Measurements from ENCODE around the gene CCDC73.
"Not testable (repeated sequence)": the region's sequence is repeated elsewhere in the genome, so short reads cannot be mapped to it uniquely, and the experiment has no call there.

CCDC73 gene

GRCh38 chr11:32705309-32706033 lies 89.0 kb downstream of the CCDC73 start:
- DNase-seq (ENCODE audit: low spot score): no peak

GRCh38 chr11:32704775-32705174 lies 89.7 kb downstream of the CCDC73 start:
- no peak for DNase-seq (ENCODE audit: low spot score)

DNA sequence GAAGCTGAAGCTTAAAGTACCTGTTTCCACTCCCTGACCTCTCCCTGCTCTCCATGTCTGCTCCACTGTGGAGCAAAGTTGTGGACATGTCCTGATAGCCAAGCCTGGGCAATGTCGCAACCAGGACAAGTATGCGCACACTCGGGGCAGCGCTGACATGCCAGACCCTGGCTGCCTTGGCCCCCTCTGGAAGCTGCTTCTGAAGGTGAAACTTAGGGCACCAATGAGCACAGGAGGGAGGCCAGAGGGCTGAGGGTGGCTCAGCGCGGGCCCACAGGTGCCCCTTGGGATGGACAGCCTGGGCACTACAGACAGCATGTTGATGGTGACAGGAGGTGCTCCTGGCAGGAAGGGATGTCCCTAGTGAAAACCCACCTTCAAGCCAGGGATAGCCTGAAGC lies 90.2 kb downstream of the CCDC73 start:
- no peak for DNase-seq (ENCODE audit: low spot score)

- no peak for DNase-seq (ENCODE audit: low spot score)
Observed at GRCh38 chr11:32701616-32702015, 92.8 kb downstream of the CCDC73 start.

- no peak for DNase-seq (ENCODE audit: low spot score)
Observed at GRCh38 chr11:32698579-32698978, 95.9 kb downstream of the CCDC73 start.

DNA sequence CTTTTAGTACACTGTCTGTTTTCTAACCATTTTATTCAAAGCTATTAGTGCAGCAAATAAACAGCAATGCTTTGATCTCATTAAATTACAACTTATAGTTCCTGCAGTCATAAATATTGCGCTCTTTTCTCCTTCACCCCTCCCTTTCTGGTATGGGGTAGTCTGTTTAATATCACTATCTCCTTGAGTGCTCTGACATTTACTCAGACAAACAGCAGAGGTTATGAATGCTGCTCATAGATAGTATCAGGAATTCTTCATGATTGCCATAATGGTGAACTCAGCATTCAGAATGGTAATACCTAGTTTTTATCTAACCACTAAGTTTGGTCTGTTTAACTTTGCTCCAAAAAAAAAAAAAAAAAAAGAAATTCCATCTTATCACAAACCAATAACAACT lies 123.4 kb downstream of the CCDC73 start:
- no peak for DNase-seq (ENCODE audit: low spot score)

GRCh38 chr11:32659672-32660071 lies 134.8 kb downstream of the CCDC73 start:
- no peak for DNase-seq (ENCODE audit: low spot score)

DNA sequence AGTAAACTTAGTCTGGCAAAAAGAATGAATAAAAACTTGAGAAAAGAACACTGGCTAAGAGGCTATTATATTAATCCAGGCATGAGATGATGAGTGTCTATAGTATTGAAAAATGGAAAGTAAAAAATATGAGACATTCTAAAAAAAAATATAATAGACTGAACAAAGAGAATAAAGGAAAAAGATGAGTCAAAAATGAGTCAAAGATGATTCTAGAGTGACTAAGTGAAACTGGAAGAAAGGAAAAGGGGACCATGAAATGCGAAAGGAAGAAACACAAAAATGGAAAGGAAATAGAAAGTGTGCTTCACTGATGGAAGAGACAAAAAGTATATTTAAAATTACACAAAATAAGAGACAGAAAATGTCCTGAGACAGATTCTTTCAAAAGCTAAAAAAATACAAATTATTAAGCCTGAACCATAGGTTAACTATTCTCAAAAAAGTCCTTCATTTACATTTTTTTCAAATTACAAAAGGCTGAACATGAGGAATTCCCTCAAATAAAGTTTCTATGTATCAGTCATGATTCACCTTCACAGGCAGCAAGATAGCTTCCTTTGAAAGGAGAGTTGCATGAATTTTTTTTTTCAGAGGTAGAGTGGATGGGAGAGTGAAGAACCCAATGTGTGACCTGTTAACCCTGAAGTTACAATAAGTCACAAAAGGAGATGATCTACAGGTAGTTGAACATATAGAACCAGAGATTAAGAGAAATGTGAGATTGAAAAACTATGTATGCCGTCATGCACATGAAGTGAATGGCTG lies 135.6 kb downstream of the CCDC73 start:
- no peak for DNase-seq (ENCODE audit: low spot score)

DNA sequence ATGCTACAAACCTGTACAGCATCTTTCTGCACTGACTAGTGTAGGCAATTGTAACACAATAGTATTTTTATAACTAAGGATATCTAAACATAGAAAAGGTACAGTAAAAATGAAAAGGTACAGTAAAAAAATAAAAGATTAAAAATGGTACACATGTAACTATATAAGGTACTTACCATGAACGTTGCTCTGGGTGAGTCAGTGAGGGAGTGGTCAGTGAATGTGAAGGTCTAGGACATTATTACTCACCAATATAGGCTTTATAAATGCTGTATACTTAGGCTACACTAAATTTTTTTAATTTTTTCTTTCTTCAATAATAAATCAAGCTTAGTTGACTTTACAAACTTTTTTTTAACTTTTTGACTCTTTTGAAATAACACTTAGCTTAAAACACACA lies 150.9 kb downstream of the CCDC73 start:
- DNase-seq (ENCODE audit: low spot score): no peak

GRCh38 chr11:32641361-32641760 lies 153.1 kb downstream of the CCDC73 start:
- no peak for DNase-seq (ENCODE audit: low spot score)

DNA sequence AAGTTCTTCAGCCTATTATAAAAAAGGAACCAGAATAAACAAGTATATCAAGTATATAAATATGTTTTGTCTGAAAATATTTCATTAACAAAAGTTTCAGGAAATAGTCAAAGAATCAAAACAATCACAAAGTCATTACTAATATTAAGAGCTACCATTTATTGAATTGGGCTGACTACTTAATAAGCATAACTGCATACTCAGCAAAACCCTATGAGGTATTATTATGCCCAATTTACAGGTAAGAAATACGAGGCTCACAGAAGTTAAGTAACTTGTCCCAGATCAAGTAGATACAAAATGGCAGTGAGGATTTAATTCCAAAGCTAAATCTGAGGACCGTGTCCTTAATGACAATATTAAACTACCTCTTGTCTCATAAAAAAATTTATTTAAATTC lies 158.6 kb downstream of the CCDC73 start:
- no peak for DNase-seq (ENCODE audit: low spot score)

GRCh38 chr11:32630844-32631243 lies 163.6 kb downstream of the CCDC73 start:
- DNase-seq (ENCODE audit: low spot score): no peak

GRCh38 chr11:32616903-32617302 lies 177.6 kb downstream of the CCDC73 start:
- no peak for DNase-seq (ENCODE audit: low spot score)

DNA sequence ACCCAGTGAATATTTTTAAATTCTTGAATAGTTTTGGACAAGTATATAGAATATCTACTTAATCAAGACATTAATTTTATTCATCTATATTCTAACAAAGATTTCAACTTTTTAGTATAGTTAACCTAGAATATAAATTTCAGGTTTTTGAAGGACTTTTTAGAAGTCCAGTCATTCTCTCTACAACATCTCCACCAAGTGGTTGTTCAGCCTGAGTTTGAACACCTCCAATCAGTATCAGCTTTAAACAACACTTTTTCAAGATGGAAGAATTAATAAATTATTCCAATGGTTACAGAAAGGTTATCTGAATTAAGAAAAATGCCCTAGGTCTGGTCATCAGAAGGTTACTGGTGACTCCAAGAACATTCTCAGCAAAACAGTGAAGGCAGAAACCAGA lies 179.0 kb downstream of the CCDC73 start:
- no peak for DNase-seq (ENCODE audit: low spot score)

DNA sequence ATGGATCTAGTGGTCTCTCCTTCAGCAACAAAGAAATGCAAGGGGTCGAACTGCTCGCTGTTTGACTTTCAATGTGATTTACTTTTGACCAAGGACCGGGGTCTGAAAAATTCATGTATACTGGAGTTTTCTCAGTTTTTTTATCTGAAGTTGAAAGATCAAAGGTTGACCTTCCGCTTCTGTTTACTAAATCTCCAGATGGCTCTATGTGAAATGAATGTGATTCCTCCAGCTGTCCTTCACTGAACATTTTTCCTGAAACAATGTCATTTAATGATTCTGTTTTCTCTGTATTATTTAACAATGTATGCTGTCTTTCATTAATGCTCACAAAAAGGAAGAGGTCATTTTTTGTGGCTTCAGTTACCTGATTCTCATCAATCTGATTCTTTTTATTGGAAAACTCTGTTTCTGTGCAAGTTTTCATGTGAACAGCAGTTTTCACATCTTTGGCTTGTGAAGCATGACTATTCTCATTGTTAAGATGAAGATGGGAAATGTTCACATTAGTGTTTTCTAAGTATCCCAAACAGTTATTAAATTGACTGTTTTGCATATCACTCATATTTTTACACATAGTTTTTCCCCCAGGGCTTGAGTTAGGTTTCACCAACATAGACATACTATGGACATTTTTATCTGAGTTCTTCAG lies 180.8 kb downstream of the CCDC73 start:
- DNase-seq (ENCODE audit: low spot score): no peak

GRCh38 chr11:32610797-32611352 lies 183.6 kb downstream of the CCDC73 start:
- DNase-seq (ENCODE audit: low spot score): no peak

GRCh38 chr11:32608826-32609225 lies 185.6 kb downstream of the CCDC73 start:
- not testable (repeated sequence) for DNase-seq (ENCODE audit: low spot score)

DNA sequence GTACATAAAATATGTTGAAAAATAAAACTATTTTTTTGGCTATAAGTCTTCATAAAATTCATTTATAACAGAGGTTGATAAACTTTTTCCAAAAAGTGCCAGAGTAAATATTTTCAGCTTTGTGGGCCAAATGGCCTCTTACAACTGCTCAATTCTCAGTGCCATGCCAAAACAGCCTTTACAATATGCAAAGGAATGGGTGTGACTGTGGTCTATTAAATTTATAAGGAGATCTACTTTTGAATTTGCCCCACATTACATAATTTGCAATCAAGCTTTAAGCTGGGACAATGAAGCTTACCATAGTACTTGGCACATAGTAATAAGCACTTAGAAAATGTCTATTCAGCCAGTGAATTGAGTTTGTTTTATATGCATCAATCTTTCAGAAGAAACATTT lies 188.2 kb downstream of the CCDC73 start:
- no peak for DNase-seq (ENCODE audit: low spot score)

- DNase-seq (ENCODE audit: low spot score): no peak
Observed at GRCh38 chr11:32602657-32603415, 191.6 kb downstream of the CCDC73 start.

GRCh38 chr11:32597921-32598320 lies 196.5 kb downstream of the CCDC73 start:
- DNase-seq (ENCODE audit: low spot score): no peak

GRCh38 chr11:32596114-32596513 lies 198.3 kb downstream of the CCDC73 start:
- DNase-seq (ENCODE audit: low spot score): not testable (repeated sequence)

DNA sequence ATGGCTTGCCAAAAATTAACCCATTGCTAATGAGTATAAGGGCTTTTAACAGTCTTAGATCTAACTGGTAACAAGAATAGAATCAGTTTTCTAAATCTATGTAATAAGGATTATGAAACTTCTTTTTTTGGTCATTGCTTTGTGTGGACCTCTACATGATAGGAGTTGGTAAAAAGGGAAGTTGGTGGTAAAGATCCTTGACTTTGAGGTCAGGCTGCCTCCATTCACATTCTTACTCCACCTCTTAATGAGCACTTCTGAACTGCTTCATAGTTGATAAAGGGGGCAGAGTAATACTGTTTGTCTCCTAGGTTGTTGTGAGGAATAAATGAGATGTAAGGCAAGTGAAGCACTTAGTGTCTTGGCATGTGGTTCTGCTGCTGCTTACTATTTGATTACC lies 200.2 kb downstream of the CCDC73 start:
- DNase-seq (ENCODE audit: low spot score): no peak

Data from activated CD4-positive, alpha-beta T cell treated with anti-CD3 and anti-CD28 coated beads, Interleukin-2, Interleukin-4, amounts not matched to agents 100 ng/mL and 50 ng/mL, durations not matched to agents 16 hours and 8 hours (primary cell).